Measurements from ENCODE around the gene MAML2.

MAML2 gene

GRCh38 chr11:96094156-96094555, 248.8 kb downstream of the MAML2 start:
- no peaks in the 10 kb centered on the region for H3K9me3 ChIP-seq (ENCODE audit: control insufficient read depth, insufficient read depth, low read length)
- no peaks in the 10 kb centered on the region for H3K36me3 ChIP-seq (ENCODE audit: control insufficient read depth, insufficient read depth, low read length)
- H3K27ac ChIP-seq (ENCODE audit: low read depth, low read length), result no peak overlapping the region
- H3K27me3 ChIP-seq (ENCODE audit: control insufficient read depth, insufficient read depth, low read length), result no peaks in the 10 kb centered on the region
- no peak overlapping the region for H3K4me3 ChIP-seq (ENCODE audit: low read depth, low read length)
- no peak overlapping the region for H3K9ac ChIP-seq (ENCODE audit: low read depth, low read length)
- H3K4me1 ChIP-seq (ENCODE audit: control insufficient read depth, insufficient read depth, low read length), result peaks cover 18% of the 10 kb centered on the region

DNA sequence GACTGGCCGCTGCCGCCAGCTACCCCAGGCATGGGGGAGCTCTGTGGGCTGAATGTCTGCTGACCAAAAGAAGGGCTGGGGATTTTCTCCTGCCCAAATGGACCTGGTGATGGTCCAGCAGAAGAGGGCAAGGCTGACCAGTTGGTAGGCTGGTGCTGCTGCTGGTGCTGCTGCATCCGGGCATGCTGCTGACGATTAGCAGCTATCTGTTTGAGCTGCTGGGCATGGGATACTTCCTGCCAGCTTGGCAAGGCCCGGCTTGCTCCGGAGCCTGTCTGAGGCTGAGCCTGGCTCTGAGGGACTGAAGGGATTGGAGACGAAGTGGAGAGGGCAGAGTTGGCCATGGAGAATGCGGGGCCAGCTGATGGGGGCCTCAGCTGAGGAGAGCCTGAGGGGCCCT, 250.5 kb downstream of the MAML2 start:
- no peak overlapping the region for H3K27ac ChIP-seq (ENCODE audit: low read depth, low read length)
- H3K4me1 ChIP-seq (ENCODE audit: control insufficient read depth, insufficient read depth, low read length), result peaks cover 8% of the 10 kb centered on the region; the same call in 1 of the 2 replicates
- no peaks in the 10 kb centered on the region for H3K27me3 ChIP-seq (ENCODE audit: control insufficient read depth, insufficient read depth, low read length)
- H3K9me3 ChIP-seq (ENCODE audit: control insufficient read depth, insufficient read depth, low read length), result no peaks in the 10 kb centered on the region
- H3K36me3 ChIP-seq (ENCODE audit: control insufficient read depth, insufficient read depth, low read length), result no peaks in the 10 kb centered on the region
- no peak overlapping the region for H3K9ac ChIP-seq (ENCODE audit: low read depth, low read length)
- no peak overlapping the region for H3K4me3 ChIP-seq (ENCODE audit: low read depth, low read length)

DNA sequence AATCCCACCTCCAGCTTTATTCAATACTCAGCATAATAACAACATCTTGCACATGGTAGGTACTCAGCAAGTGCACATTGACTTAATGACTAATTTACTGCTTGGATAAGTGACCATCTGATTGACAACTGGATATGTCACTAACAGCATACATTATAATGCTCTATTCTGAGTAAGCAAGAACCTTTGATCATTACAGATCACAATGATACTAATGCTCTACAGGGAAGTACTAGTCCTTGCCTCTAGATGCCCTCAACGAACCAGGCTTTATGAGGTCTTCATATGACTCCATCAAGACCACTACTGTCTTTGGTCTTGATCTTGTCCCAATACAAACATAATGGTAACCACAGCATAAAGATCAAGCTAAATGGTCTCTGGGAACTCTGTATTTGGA, 251.5 kb downstream of the MAML2 start:
- Histone ChIP-seq H3K9me3 (ENCODE audit: control insufficient read depth, insufficient read depth, low read length) (no peaks in the 10 kb centered on the region), H3K36me3 (ENCODE audit: control insufficient read depth, insufficient read depth, low read length) (no peaks in the 10 kb centered on the region), H3K4me3 (ENCODE audit: low read depth, low read length) (no peak overlapping the region), H3K9ac (ENCODE audit: low read depth, low read length) (no peak overlapping the region), H3K4me1 (ENCODE audit: control insufficient read depth, insufficient read depth, low read length) (peaks cover 8% of the 10 kb centered on the region; the same call in 1 of the 2 replicates), H3K27ac (ENCODE audit: low read depth, low read length) (no peak overlapping the region), H3K27me3 (ENCODE audit: control insufficient read depth, insufficient read depth, low read length) (no peaks in the 10 kb centered on the region)

- Histone ChIP-seq H3K27ac (ENCODE audit: low read depth, low read length) (no peak overlapping the region), H3K27me3 (ENCODE audit: control insufficient read depth, insufficient read depth, low read length) (no peaks in the 10 kb centered on the region), H3K9ac (ENCODE audit: low read depth, low read length) (no peak overlapping the region), H3K9me3 (ENCODE audit: control insufficient read depth, insufficient read depth, low read length) (no peaks in the 10 kb centered on the region), H3K4me1 (ENCODE audit: control insufficient read depth, insufficient read depth, low read length) (peaks cover 11% of the 10 kb centered on the region), H3K4me3 (ENCODE audit: low read depth, low read length) (no peak overlapping the region), H3K36me3 (ENCODE audit: control insufficient read depth, insufficient read depth, low read length) (no peaks in the 10 kb centered on the region)
These were observed 252.3 kb downstream of the MAML2 start for GRCh38 chr11:96090711-96091110.

- no peak overlapping the region for H3K27ac ChIP-seq (ENCODE audit: low read depth, low read length)
- no peaks in the 10 kb centered on the region for H3K9me3 ChIP-seq (ENCODE audit: control insufficient read depth, insufficient read depth, low read length)
- H3K27me3 ChIP-seq (ENCODE audit: control insufficient read depth, insufficient read depth, low read length), result no peaks in the 10 kb centered on the region
- H3K36me3 ChIP-seq (ENCODE audit: control insufficient read depth, insufficient read depth, low read length), result no peaks in the 10 kb centered on the region
- no peak overlapping the region for H3K9ac ChIP-seq (ENCODE audit: low read depth, low read length)
- H3K4me3 ChIP-seq (ENCODE audit: low read depth, low read length), result no peak overlapping the region
- peaks cover 22% of the 10 kb centered on the region for H3K4me1 ChIP-seq (ENCODE audit: control insufficient read depth, insufficient read depth, low read length)
These were observed 254.1 kb downstream of the MAML2 start for GRCh38 chr11:96088914-96089313.

DNA sequence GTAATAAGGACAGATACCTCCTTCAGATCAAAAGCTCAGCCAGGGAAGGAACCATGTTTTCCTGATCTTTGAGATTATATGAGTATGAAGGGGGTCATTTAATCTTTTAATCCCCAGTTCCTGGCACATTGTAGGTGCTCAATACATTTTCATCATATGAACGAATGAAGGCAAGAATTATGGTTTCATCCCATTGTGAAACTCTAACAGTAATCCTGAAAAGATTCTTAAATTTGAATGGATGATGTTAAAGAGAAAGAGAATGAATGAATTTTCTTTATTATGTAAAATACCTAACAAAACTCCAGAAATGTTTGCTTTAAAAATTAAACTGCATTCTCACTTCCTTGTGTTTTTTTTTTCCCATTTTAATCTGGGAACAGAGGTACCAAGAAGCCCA, 256.9 kb downstream of the MAML2 start:
- Histone ChIP-seq H3K4me3 (ENCODE audit: low read depth, low read length) (no peak overlapping the region), H3K9me3 (ENCODE audit: control insufficient read depth, insufficient read depth, low read length) (no peaks in the 10 kb centered on the region), H3K27ac (ENCODE audit: low read depth, low read length) (no peak overlapping the region), H3K9ac (ENCODE audit: low read depth, low read length) (no peak overlapping the region), H3K4me1 (ENCODE audit: control insufficient read depth, insufficient read depth, low read length) (peaks cover 44% of the 10 kb centered on the region), H3K36me3 (ENCODE audit: control insufficient read depth, insufficient read depth, low read length) (no peaks in the 10 kb centered on the region), H3K27me3 (ENCODE audit: control insufficient read depth, insufficient read depth, low read length) (no peaks in the 10 kb centered on the region)

DNA sequence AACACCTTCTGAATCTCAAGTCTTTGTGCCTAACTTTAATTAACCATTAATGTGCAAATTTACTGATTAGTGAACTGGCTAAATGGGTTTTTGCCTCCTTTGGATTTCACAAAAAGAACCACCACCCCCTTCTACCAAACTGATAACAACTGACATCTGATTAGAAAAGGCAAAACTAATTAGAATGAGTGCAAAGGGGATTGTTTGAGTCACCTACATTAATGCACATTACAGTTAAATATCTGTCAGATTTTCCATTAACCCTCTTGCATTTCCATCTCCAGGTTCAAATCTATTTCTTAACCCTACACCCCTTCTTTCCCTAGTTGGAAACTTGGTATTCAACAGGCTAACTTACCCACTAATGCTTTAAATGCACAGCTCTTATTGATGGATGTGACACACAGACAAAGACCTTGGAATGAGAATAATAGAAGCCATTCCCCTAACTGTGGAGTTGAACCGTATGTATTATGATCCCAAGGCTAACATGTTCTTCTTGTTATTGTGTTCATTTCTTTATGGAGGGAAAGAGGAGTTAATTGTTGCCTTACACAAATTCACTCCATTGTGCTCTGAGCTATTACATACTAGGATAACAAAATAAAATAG, 257.6 kb downstream of the MAML2 start:
- Histone ChIP-seq H3K4me3 (ENCODE audit: low read depth, low read length) (no peak overlapping the region), H3K9me3 (ENCODE audit: control insufficient read depth, insufficient read depth, low read length) (no peaks in the 10 kb centered on the region), H3K27ac (ENCODE audit: low read depth, low read length) (no peak overlapping the region), H3K36me3 (ENCODE audit: control insufficient read depth, insufficient read depth, low read length) (no peaks in the 10 kb centered on the region), H3K9ac (ENCODE audit: low read depth, low read length) (no peak overlapping the region), H3K27me3 (ENCODE audit: control insufficient read depth, insufficient read depth, low read length) (no peaks in the 10 kb centered on the region), H3K4me1 (ENCODE audit: control insufficient read depth, insufficient read depth, low read length) (peaks cover 47% of the 10 kb centered on the region)

- Histone ChIP-seq H3K4me3 (ENCODE audit: low read depth, low read length) (no peak overlapping the region), H3K9ac (ENCODE audit: low read depth, low read length) (no peak overlapping the region), H3K27me3 (ENCODE audit: control insufficient read depth, insufficient read depth, low read length) (no peaks in the 10 kb centered on the region), H3K27ac (ENCODE audit: low read depth, low read length) (no peak overlapping the region), H3K9me3 (ENCODE audit: control insufficient read depth, insufficient read depth, low read length) (no peaks in the 10 kb centered on the region), H3K36me3 (ENCODE audit: control insufficient read depth, insufficient read depth, low read length) (no peaks in the 10 kb centered on the region), H3K4me1 (ENCODE audit: control insufficient read depth, insufficient read depth, low read length) (peaks cover 47% of the 10 kb centered on the region)
These were observed 258.2 kb downstream of the MAML2 start for GRCh38 chr11:96084610-96085318.

GRCh38 chr11:96082936-96083335, 260.1 kb downstream of the MAML2 start:
- Histone ChIP-seq H3K27ac (ENCODE audit: low read depth, low read length) (no peak overlapping the region), H3K9ac (ENCODE audit: low read depth, low read length) (no peak overlapping the region), H3K4me1 (ENCODE audit: control insufficient read depth, insufficient read depth, low read length) (peaks cover 47% of the 10 kb centered on the region), H3K27me3 (ENCODE audit: control insufficient read depth, insufficient read depth, low read length) (no peaks in the 10 kb centered on the region), H3K9me3 (ENCODE audit: control insufficient read depth, insufficient read depth, low read length) (no peaks in the 10 kb centered on the region), H3K36me3 (ENCODE audit: control insufficient read depth, insufficient read depth, low read length) (no peaks in the 10 kb centered on the region), H3K4me3 (ENCODE audit: low read depth, low read length) (no peak overlapping the region)

DNA sequence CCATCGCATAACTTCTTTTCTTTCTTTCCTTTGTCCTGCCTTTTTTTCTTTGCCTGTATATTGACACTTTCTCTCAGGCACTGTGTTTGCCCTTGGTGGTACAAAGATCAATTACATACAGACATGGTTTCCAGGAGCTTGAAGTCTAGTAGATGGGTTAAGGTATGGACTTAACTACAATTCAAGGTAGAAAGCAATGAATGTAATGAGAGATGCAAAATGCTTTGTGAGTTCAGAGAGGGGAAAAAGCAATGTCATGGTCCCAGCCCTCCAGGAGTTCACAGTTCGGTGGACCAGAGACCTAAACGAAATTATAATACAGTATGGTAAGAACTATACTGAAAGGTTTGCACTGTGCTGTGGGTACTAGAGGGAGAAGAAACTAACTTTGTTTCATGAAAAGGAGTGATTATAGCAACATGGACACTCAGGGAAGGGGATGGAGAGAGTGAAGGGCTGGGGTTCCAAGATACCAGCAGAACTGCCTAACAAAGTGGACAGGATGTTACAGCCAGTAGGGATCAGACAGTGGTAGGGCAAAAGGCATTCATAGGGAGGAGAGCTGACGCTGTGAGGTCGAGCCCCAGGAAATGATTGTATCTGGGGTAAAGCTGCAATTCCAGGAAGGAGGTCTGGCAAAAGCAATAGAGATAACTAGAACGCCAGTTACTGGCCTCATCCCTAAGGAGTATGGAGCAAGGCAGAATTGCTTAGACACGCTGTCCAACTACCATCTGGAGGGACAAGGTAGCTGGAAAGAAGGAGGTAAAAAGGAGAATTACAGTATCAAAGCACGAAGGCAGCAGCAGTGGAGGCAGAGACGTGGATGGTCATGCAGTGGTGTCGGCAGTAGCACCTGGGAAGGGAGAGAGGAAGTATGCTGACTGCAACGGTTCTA, 260.7 kb downstream of the MAML2 start:
- H3K27ac ChIP-seq (ENCODE audit: low read depth, low read length), result no peak overlapping the region
- H3K9ac ChIP-seq (ENCODE audit: low read depth, low read length), result no peak overlapping the region
- H3K4me1 ChIP-seq (ENCODE audit: control insufficient read depth, insufficient read depth, low read length), result peaks cover 47% of the 10 kb centered on the region
- H3K36me3 ChIP-seq (ENCODE audit: control insufficient read depth, insufficient read depth, low read length), result no peaks in the 10 kb centered on the region
- H3K4me3 ChIP-seq (ENCODE audit: low read depth, low read length), result no peak overlapping the region
- no peaks in the 10 kb centered on the region for H3K27me3 ChIP-seq (ENCODE audit: control insufficient read depth, insufficient read depth, low read length)
- no peaks in the 10 kb centered on the region for H3K9me3 ChIP-seq (ENCODE audit: control insufficient read depth, insufficient read depth, low read length)

- no peaks in the 10 kb centered on the region for H3K27me3 ChIP-seq (ENCODE audit: control insufficient read depth, insufficient read depth, low read length)
- no peak overlapping the region for H3K9ac ChIP-seq (ENCODE audit: low read depth, low read length)
- no peaks in the 10 kb centered on the region for H3K36me3 ChIP-seq (ENCODE audit: control insufficient read depth, insufficient read depth, low read length)
- H3K27ac ChIP-seq (ENCODE audit: low read depth, low read length), result no peak overlapping the region
- peaks cover 47% of the 10 kb centered on the region for H3K4me1 ChIP-seq (ENCODE audit: control insufficient read depth, insufficient read depth, low read length)
- H3K9me3 ChIP-seq (ENCODE audit: control insufficient read depth, insufficient read depth, low read length), result no peaks in the 10 kb centered on the region
- H3K4me3 ChIP-seq (ENCODE audit: low read depth, low read length), result no peak overlapping the region
These were observed 261.4 kb downstream of the MAML2 start for GRCh38 chr11:96081561-96081960.

Data from HUES48 (cell line).